Spleen (tissue), 11 donors: ENCODE data around the gene ZNF518B. TPM values are rescaled to one million over a fixed set of nuclear protein-coding genes. Genes with fewer than 3 reads are reported as not detected.

Experiments
- DNase-seq: peaks from one replicate; pipeline ENCODE4 v3.0.0-alpha.2; 2020
- H3K27ac ChIP-seq, 8 donors: fragments of 200-600 bp; sonication (generic) in 7 of 8; 1 replicate in 4 of 8; 2 replicates in 4 of 8; pipeline versions ENCODE4 v1.5.0 to v1.8.0; 2016 to 2021; ENCODE audit warnings: inconsistent platforms in 4 of 8, mild to moderate bottlenecking in 4 of 8, moderate library complexity in 1 of 8
- H3K27me3 ChIP-seq, 7 donors: fragments of 200-600 bp; sonication (generic) in 6 of 7; replicated peaks in 1 of 7; 1 replicate in 4 of 7; 2 replicates in 3 of 7; pipeline versions ENCODE4 v1.5.0 to v1.8.0; 2016 to 2021; ENCODE audit warnings: inconsistent platforms in 3 of 7, mild to moderate bottlenecking in 1 of 7
- H3K36me3 ChIP-seq, 6 donors: fragments of 200-600 bp; sonication (generic) in 5 of 6; 1 replicate in 4 of 6; 2 replicates in 2 of 6; pipeline versions ENCODE4 v1.5.0 to v1.8.0; 2016 to 2021; ENCODE audit warnings: inconsistent platforms in 2 of 6
- H3K4me1 ChIP-seq, 6 donors: fragments of 200-600 bp; sonication (generic) in 5 of 6; 1 replicate in 3 of 6; 2 replicates in 3 of 6; pipeline versions ENCODE4 v1.5.0 to v1.8.0; 2016 to 2021; ENCODE audit warnings: inconsistent platforms in 3 of 6
- H3K4me3 ChIP-seq, 8 donors: fragments of 200-600 bp; sonication (generic) in 7 of 8; 1 replicate in 4 of 8; 2 replicates in 4 of 8; pipeline versions ENCODE4 v1.5.0 to v1.8.0; 2016 to 2021; ENCODE audit warnings: inconsistent platforms in 4 of 8, mild to moderate bottlenecking in 4 of 8, moderate library complexity in 2 of 8
- H3K9me3 ChIP-seq, 8 donors: fragments of 200-600 bp; sonication (generic) in 7 of 8; 1 replicate in 4 of 8; 2 replicates in 4 of 8; pipeline versions ENCODE4 v1.5.0 to v1.8.0; 2016 to 2021; ENCODE audit warnings: inconsistent platforms in 4 of 8
- POLR2A ChIP-seq, 3 donors: fragments of 450-650 bp; IDR thresholded peaks; one replicate each; pipeline ENCODE4 v1.5.1; 2017; ENCODE audit warnings: antibody characterized with exemption in 3 of 3, mild to moderate bottlenecking in 1 of 3
- POLR2AphosphoS5 ChIP-seq, 3 donors: sonication (generic); formaldehyde crosslinking; IDR thresholded peaks; one replicate each; pipeline ENCODE4 v1.5.1; 2017; ENCODE audit warnings: antibody characterized with exemption in 3 of 3
- WGBS, 5 donors: extraction: QIAGEN DNeasy Blood & Tissue Kit in 3 of 5; methylation state at CpG; one replicate each; pipeline versions ENCODE4 v1.1.5 to v1.1.7; 2013 to 2018; 5-methylcytosine and 5-hydroxymethylcytosine counted together
- intact Hi-C: fragments of 100-400 bp; cut with DNase I; formaldehyde crosslinking; loops from one replicate; pipeline ENCODE4 v1.15.0; 2023; ENCODE audit warnings: low total_unique reads
- polyA plus RNA-seq, 3 donors: library from polyadenylated mRNA; stranded (reverse); fragments of 200-250 nt; gene quantifications; one replicate each; pipeline ENCODE4 v1.2.1, GENCODE V29; 2013
- total RNA-seq, 7 donors: library from RNA; depleted of rRNA in 3 of 7; stranded (reverse); fragments of >200 nt in 3 of 7; fragmentation: NEBNext Ultra II Directional in 4 of 7; extraction: Animal tissue kit (Norgen Biotek cat#: 25700) in 4 of 7; gene quantifications; one replicate each; pipeline versions ENCODE4 v1.1.0 to v1.2.1, GENCODE V29; 2016 to 2021
- TF ChIP-seq, protein P1 (sequence below), 11 experiments: fragments of 200-600 bp in 7 of 11; fragments of 450-650 bp in 4 of 11; sonication (generic) in 4 of 11; IDR thresholded peaks in 8 of 11; conservative IDR thresholded peaks in 3 of 11; 1 replicate in 7 of 11; 2 replicates in 4 of 11; pipeline versions ENCODE4 v1.4.0 to v1.8.0; 2016 to 2021; ENCODE audit warnings: antibody characterized with exemption in 11 of 11, inconsistent platforms in 4 of 11, mild to moderate bottlenecking in 1 of 11
- donor health status: healthy with polysubstance abuse.
- donor health status: DM: no; HTN: no; CAD: no; lungs with moderate emphysema.
- donor health status: DM: no; HTN: no; CAD: no.
- donor health status: Bipolar disorder and iron deficiency.
- donor health status: healthy.
- donor health status: DM: no; HTN: no; CAD: no.
- donor health status: DM: yes; HTN: yes; CAD: no.

ZNF518B gene
- total and polyA plus RNA-seq, 10 donors, result 4.9 to 61.9 (median 22.6) TPM

GRCh38 chr4:10405672-10406071 lies 51.6 kb downstream of the ZNF518B start:
- H3K27ac ChIP-seq, result no peak overlapping the region
- no peak for DNase-seq
- H3K27me3 ChIP-seq, result no peaks in the 10 kb centered on the region
- no peaks in the 10 kb centered on the region for H3K36me3 ChIP-seq
- H3K4me3 ChIP-seq, result no peak overlapping the region
- 78 to 87% (median 81%) methylated on average over 8 of the region's 8 CpGs for WGBS, 5 donors
- no peaks in the 10 kb centered on the region for H3K4me1 ChIP-seq
- intact Hi-C loops, result no loop called here
- no peaks in the 10 kb centered on the region for H3K9me3 ChIP-seq
- TF ChIP-seq POLR2A (IDR thresholded peaks at IDR 0.05), result no peak
- TF ChIP-seq POLR2AphosphoS5 (IDR thresholded peaks at IDR 0.05), result no peak
- TF ChIP-seq, protein P1, sequence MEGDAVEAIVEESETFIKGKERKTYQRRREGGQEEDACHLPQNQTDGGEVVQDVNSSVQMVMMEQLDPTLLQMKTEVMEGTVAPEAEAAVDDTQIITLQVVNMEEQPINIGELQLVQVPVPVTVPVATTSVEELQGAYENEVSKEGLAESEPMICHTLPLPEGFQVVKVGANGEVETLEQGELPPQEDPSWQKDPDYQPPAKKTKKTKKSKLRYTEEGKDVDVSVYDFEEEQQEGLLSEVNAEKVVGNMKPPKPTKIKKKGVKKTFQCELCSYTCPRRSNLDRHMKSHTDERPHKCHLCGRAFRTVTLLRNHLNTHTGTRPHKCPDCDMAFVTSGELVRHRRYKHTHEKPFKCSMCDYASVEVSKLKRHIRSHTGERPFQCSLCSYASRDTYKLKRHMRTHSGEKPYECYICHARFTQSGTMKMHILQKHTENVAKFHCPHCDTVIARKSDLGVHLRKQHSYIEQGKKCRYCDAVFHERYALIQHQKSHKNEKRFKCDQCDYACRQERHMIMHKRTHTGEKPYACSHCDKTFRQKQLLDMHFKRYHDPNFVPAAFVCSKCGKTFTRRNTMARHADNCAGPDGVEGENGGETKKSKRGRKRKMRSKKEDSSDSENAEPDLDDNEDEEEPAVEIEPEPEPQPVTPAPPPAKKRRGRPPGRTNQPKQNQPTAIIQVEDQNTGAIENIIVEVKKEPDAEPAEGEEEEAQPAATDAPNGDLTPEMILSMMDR (IDR thresholded peaks at IDR 0.05 in 8 of 11, conservative IDR thresholded peaks at IDR 0.05 in 3 of 11), result no peak

GRCh38 chr4:10403633-10404445 lies 53.4 kb downstream of the ZNF518B start:
- intact Hi-C loops, result loop anchor here (5.0 kb wide), 1 partner anchor 642 kb away; no protein-coding TSS in a partner anchor
- no peaks in the 10 kb centered on the region for H3K4me1 ChIP-seq
- no peaks in the 10 kb centered on the region for H3K27me3 ChIP-seq
- no peak for DNase-seq
- H3K36me3 ChIP-seq, result no peaks in the 10 kb centered on the region
- H3K4me3 ChIP-seq, result no peak overlapping the region
- H3K27ac ChIP-seq, result no peak overlapping the region
- no peaks in the 10 kb centered on the region for H3K9me3 ChIP-seq
- WGBS, 5 donors, result 67 to 79% (median 70%) methylated on average over 6 of the region's 6 CpGs
- TF ChIP-seq, protein P1 (IDR thresholded peaks at IDR 0.05 in 8 of 11, conservative IDR thresholded peaks at IDR 0.05 in 3 of 11), result peak in 5 of 11 experiments; percentile 17 to 50 (median 40)
- no peak for TF ChIP-seq POLR2AphosphoS5 (IDR thresholded peaks at IDR 0.05)

- Histone ChIP-seq H3K9me3 (peaks cover 0 to 10% (median 2%) of the 10 kb centered on the region in 8 donors), H3K4me3 (no peak overlapping the region), H3K4me1 (no peaks in the 10 kb centered on the region), H3K27me3 (peaks cover 0 to 10% (median 0%) of the 10 kb centered on the region in 7 donors), H3K27ac (no peak overlapping the region), H3K36me3 (no peaks in the 10 kb centered on the region)
- 40 to 100% (median 65%) methylated on average over 1 of the region's 1 CpG for WGBS, 5 donors
- intact Hi-C loops, result no loop called here
- DNase-seq, result no peak
- TF ChIP-seq, protein P1 (IDR thresholded peaks at IDR 0.05 in 8 of 11, conservative IDR thresholded peaks at IDR 0.05 in 3 of 11), result no peak
- TF ChIP-seq POLR2A (IDR thresholded peaks at IDR 0.05) (no peak), POLR2AphosphoS5 (IDR thresholded peaks at IDR 0.05) (no peak)
Measured at GRCh38 chr4:10395971-10396580, 61.1 kb downstream of the ZNF518B start.

Other genes starting within 250 kb of the ZNF518B start
- 1 to 10 TPM; 1.1 to 2.8 (median 1.8) TPM for gene CLNK, start 227.3 kb upstream of the ZNF518B start, total RNA-seq
- gene CLNK, start 227.3 kb upstream of the ZNF518B start, polyA plus RNA-seq, result under 1 TPM; 0.39 to 0.57 (median 0.42) TPM